ENCODE measurements around the gene CIART.

DNA sequence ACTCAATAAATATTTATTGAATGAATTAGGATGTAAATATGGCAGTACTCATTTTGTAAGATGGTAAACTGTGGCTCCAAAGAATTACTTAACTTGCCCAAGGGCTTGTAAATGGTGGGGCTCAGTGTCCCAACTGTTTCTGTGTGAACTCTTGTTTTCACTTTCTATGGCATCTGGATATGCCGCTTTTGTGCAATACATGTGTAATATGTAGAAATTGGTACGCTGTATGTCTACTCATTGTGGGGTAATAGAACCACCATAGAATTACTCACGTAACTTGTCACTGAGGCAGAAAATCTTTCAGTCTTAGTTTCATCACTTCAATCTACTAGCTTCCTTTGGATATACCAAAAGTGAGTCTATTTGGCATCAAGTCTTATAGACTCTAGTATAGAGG lies 40.0 kb downstream of the CIART start:
- no peak for TF ChIP-seq CTCF (IDR thresholded peaks at IDR 0.05; ENCODE audit: low read depth, low read length)
- TF ChIP-seq EZH2phosphoT487 (IDR thresholded peaks at IDR 0.05; ENCODE audit: low read depth), result no peak

Data from OCI-LY3 (cell line).